B cell (primary cell): Measurements from ENCODE around the gene LTBP2.

Source experiments
- CTCF ChIP-seq: fragments of 200-600 bp; IDR thresholded peaks from one replicate; pipeline ENCODE4 v1.8.0; 2022; ENCODE audit warnings: antibody characterized with exemption, mild to moderate bottlenecking
- EZH2 ChIP-seq: IDR thresholded peaks from 2 replicates; pipeline ENCODE4 v1.6.1; 2012; ENCODE audit warnings: borderline replicate concordance, low read depth, mild to moderate bottlenecking, moderate library complexity, low read length; ENCODE audit not compliant: insufficient read depth, poor library complexity, severe bottlenecking

GRCh38 chr14:74571441-74571841 is 40.6 kb downstream of the LTBP2 start:
- TF ChIP-seq CTCF (no peak), EZH2 (no peak)
